ENCODE results near the gene MEST. TPM values are rescaled to one million over a fixed set of nuclear protein-coding genes. Genes with fewer than 3 reads are reported as not detected.

MEST gene
- total RNA-seq, 2 donors from 2014 or later: 3.5 to 4.8 TPM

- H3K27ac Mint-ChIP-seq: no peak overlapping the region
- ATAC-seq (replicated peaks in 1 of 2) (no peak), DNase-seq (no peak)
- no peaks in the 10 kb centered on the region for H3K27me3 Mint-ChIP-seq (ENCODE audit: low read depth)
- no peaks in the 10 kb centered on the region for H3K36me3 Mint-ChIP-seq (ENCODE audit: insufficient read depth in 2 of 2)
- peaks cover 10% of the 10 kb centered on the region for H3K4me1 Mint-ChIP-seq (ENCODE audit: low read depth)
- no peaks in the 10 kb centered on the region for H3K9me3 Mint-ChIP-seq
- no peak overlapping the region for H3K4me3 Mint-ChIP-seq
These were observed 19.9 kb upstream of the MEST start for GRCh38 chr7:130471974-130472373.

- Mint-ChIP-seq H3K27ac (no peak overlapping the region), H3K9me3 (no peaks in the 10 kb centered on the region), H3K4me1 (ENCODE audit: low read depth) (peaks cover 10% of the 10 kb centered on the region), H3K4me3 (no peak overlapping the region), H3K27me3 (ENCODE audit: low read depth) (no peaks in the 10 kb centered on the region), H3K36me3 (ENCODE audit: insufficient read depth in 2 of 2) (no peaks in the 10 kb centered on the region)
- ATAC-seq (replicated peaks in 1 of 2) (no peak), DNase-seq (no peak)
These were observed 18.6 kb upstream of the MEST start for GRCh38 chr7:130473289-130473688.

- no peak for ATAC-seq (replicated peaks in 1 of 2)
- Mint-ChIP-seq H3K4me3 (no peak overlapping the region), H3K4me1 (ENCODE audit: low read depth) (peaks cover 10% of the 10 kb centered on the region), H3K36me3 (ENCODE audit: insufficient read depth in 2 of 2) (no peaks in the 10 kb centered on the region), H3K27ac (no peak overlapping the region), H3K27me3 (ENCODE audit: low read depth) (no peaks in the 10 kb centered on the region), H3K9me3 (no peaks in the 10 kb centered on the region)
- DNase-seq: no peak
These were observed 18.0 kb upstream of the MEST start for GRCh38 chr7:130473876-130474275.

- H3K36me3 Mint-ChIP-seq (ENCODE audit: insufficient read depth in 2 of 2): no peaks in the 10 kb centered on the region
- DNase-seq (no peak), ATAC-seq (replicated peaks in 1 of 2) (no peak)
- H3K27me3 Mint-ChIP-seq (ENCODE audit: low read depth): no peaks in the 10 kb centered on the region
- H3K27ac Mint-ChIP-seq: no peak overlapping the region
- H3K9me3 Mint-ChIP-seq: no peaks in the 10 kb centered on the region
- H3K4me1 Mint-ChIP-seq (ENCODE audit: low read depth): peaks cover 10% of the 10 kb centered on the region
- no peak overlapping the region for H3K4me3 Mint-ChIP-seq
These were observed 16.1 kb upstream of the MEST start for GRCh38 chr7:130475776-130476175.

- Mint-ChIP-seq H3K4me1 (ENCODE audit: low read depth) (peaks cover 10% of the 10 kb centered on the region), H3K27ac (no peak overlapping the region), H3K36me3 (ENCODE audit: insufficient read depth in 2 of 2) (no peaks in the 10 kb centered on the region), H3K27me3 (ENCODE audit: low read depth) (no peaks in the 10 kb centered on the region), H3K9me3 (no peaks in the 10 kb centered on the region), H3K4me3 (no peak overlapping the region)
- ATAC-seq (replicated peaks in 1 of 2) (peak in 1 of 2 donors; percentile 60), DNase-seq (no peak)
These were observed 15.4 kb upstream of the MEST start for GRCh38 chr7:130476297-130477150.

- H3K4me3 Mint-ChIP-seq: no peak overlapping the region
- H3K4me1 Mint-ChIP-seq (ENCODE audit: low read depth): peaks cover 10% of the 10 kb centered on the region
- H3K9me3 Mint-ChIP-seq: no peaks in the 10 kb centered on the region
These were observed 12.9 kb upstream of the MEST start for GRCh38 chr7:130478991-130479390.

GRCh38 chr7:130479716-130480400 is 12.0 kb upstream of the MEST start:
- peaks cover 10% of the 10 kb centered on the region for H3K4me1 Mint-ChIP-seq (ENCODE audit: low read depth)
- no peaks in the 10 kb centered on the region for H3K9me3 Mint-ChIP-seq
- no peak overlapping the region for H3K4me3 Mint-ChIP-seq
- DNase-seq: no peak
- no peaks in the 10 kb centered on the region for H3K36me3 Mint-ChIP-seq (ENCODE audit: insufficient read depth in 2 of 2)
- peaks cover 16% of the 10 kb centered on the region for H3K27me3 Mint-ChIP-seq (ENCODE audit: low read depth)
- no peak overlapping the region for H3K27ac Mint-ChIP-seq
- ATAC-seq (replicated peaks in 1 of 2): no peak

More at GRCh38 chr7:130478991-130479390, 12.9 kb upstream of the MEST start:
- no peak for DNase-seq
- Mint-ChIP-seq H3K27ac (no peak overlapping the region), H3K27me3 (ENCODE audit: low read depth) (peaks cover 9% of the 10 kb centered on the region), H3K36me3 (ENCODE audit: insufficient read depth in 2 of 2) (no peaks in the 10 kb centered on the region)
- no peak for ATAC-seq (replicated peaks in 1 of 2)

- H3K9me3 Mint-ChIP-seq: no peaks in the 10 kb centered on the region
- H3K4me3 Mint-ChIP-seq: no peak overlapping the region
- no peak for DNase-seq
These were observed 10.0 kb upstream of the MEST start for GRCh38 chr7:130481898-130482297.

GRCh38 chr7:130483031-130483430 is 8.9 kb upstream of the MEST start:
- Mint-ChIP-seq H3K4me3 (no peak overlapping the region), H3K9me3 (no peaks in the 10 kb centered on the region), H3K27me3 (ENCODE audit: low read depth) (peaks cover 39% of the 10 kb centered on the region), H3K36me3 (ENCODE audit: insufficient read depth in 2 of 2) (peaks cover 0 to 2% of the 10 kb centered on the region in 2 donors), H3K4me1 (ENCODE audit: low read depth) (peaks cover 24% of the 10 kb centered on the region), H3K27ac (no peak overlapping the region)
- no peak for ATAC-seq (replicated peaks in 1 of 2)
- DNase-seq: no peak

More at GRCh38 chr7:130481898-130482297, 10.0 kb upstream of the MEST start:
- H3K27ac Mint-ChIP-seq: no peak overlapping the region
- H3K36me3 Mint-ChIP-seq (ENCODE audit: insufficient read depth in 2 of 2): peaks cover 0 to 2% of the 10 kb centered on the region in 2 donors
- H3K27me3 Mint-ChIP-seq (ENCODE audit: low read depth): peaks cover 33% of the 10 kb centered on the region
- no peak for ATAC-seq (replicated peaks in 1 of 2)
- peaks cover 21% of the 10 kb centered on the region for H3K4me1 Mint-ChIP-seq (ENCODE audit: low read depth)

- peaks cover 0 to 2% of the 10 kb centered on the region in 2 donors for H3K36me3 Mint-ChIP-seq (ENCODE audit: insufficient read depth in 2 of 2)
- ATAC-seq (replicated peaks in 1 of 2) (no peak), DNase-seq (no peak)
- H3K27ac Mint-ChIP-seq: no peak overlapping the region
- peaks cover 24% of the 10 kb centered on the region for H3K4me1 Mint-ChIP-seq (ENCODE audit: low read depth)
- H3K27me3 Mint-ChIP-seq (ENCODE audit: low read depth): peaks cover 58% of the 10 kb centered on the region
- H3K4me3 Mint-ChIP-seq: peak overlapping the region; percentile 87 to 89
- H3K9me3 Mint-ChIP-seq: no peaks in the 10 kb centered on the region
These were observed 6.2 kb upstream of the MEST start for GRCh38 chr7:130485734-130486113.

- Mint-ChIP-seq H3K27ac (no peak overlapping the region), H3K36me3 (ENCODE audit: insufficient read depth in 2 of 2) (peaks cover 0 to 2% of the 10 kb centered on the region in 2 donors), H3K9me3 (no peaks in the 10 kb centered on the region), H3K4me1 (ENCODE audit: low read depth) (peaks cover 29% of the 10 kb centered on the region), H3K27me3 (ENCODE audit: low read depth) (peaks cover 63% of the 10 kb centered on the region), H3K4me3 (peak overlapping the region; percentile 87 to 89)
- peak; percentile 69 to 71 for DNase-seq
- peak; percentile 82 to 84 for ATAC-seq (replicated peaks in 1 of 2)
These were observed 5.6 kb upstream of the MEST start for GRCh38 chr7:130486114-130486953.

- peak overlapping the region; percentile 87 to 89 for H3K4me3 Mint-ChIP-seq
- DNase-seq (no peak), ATAC-seq (replicated peaks in 1 of 2) (no peak)
- H3K4me1 Mint-ChIP-seq (ENCODE audit: low read depth): peaks cover 34% of the 10 kb centered on the region
- H3K36me3 Mint-ChIP-seq (ENCODE audit: insufficient read depth in 2 of 2): peaks cover 0 to 2% of the 10 kb centered on the region in 2 donors
- H3K9me3 Mint-ChIP-seq: no peaks in the 10 kb centered on the region
- no peak overlapping the region for H3K27ac Mint-ChIP-seq
- H3K27me3 Mint-ChIP-seq (ENCODE audit: low read depth): peaks cover 65% of the 10 kb centered on the region
These were observed 4.9 kb upstream of the MEST start for GRCh38 chr7:130486954-130487436.

Measured in activated T-cell treated with anti-CD3 and anti-CD28 coated beads, Interleukin-2, amount 50 U/mL, for 72 hours (primary cell).